C4-2B (cell line): ENCODE measurements around the gene PCBP4.

Experiments
- H3K27ac ChIP-seq: fragments of 450-650 bp; 2 replicates; pipeline ENCODE4 v1.5.1; 2017
- ZFX ChIP-seq: fragments of 450-650 bp; IDR thresholded peaks from 2 replicates; pipeline ENCODE4 v1.6.1; 2017
- TF ChIP-seq, protein P1 (sequence below): fragments of 450-650 bp; conservative IDR thresholded peaks from 2 replicates; pipeline ENCODE4 v1.5.1; 2017; ENCODE audit warnings: mild to moderate bottlenecking

Gene PCBP4

DNA sequence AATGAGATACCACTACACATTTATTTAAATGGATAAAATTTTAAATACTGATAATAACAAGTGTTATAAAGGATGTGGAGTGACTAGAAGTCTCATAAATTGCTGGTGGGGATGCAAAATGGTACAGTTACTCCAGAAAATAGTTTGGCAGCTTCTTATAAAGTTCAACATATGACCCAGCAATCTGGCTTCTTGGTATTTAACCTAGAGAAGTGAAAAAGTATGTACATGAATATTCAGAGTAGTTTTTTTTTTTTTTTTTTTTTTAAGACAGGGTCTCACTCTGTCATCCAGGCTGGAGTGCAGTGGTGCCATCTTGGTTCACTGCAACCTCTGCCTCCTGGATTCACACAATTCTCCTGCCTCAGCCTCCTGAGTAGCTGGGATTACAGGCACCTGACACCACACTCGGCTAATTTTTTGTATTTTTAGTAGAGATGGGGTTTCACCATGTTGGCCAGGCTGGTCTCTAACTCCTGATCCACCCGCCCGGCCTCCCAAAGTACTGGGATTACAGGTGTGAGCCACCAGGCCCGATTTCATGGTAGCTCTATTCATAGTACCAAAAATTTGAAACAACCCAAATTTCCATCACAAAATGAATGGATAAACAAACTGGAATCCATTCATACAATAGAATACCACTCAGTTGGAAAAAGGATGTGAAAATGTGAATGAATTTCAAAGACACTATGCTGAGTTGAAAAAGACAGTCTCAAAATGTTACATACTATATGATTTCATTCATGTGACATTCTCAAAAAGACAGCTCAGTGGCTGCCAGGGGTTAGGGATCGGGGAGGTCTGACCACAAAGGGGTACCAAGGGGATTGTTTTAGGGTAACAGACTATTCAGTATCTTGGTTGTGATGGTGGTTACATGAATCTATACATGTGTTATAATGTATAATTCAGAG is 39.9 kb downstream of the PCBP4 start:
- TF ChIP-seq, protein P1, sequence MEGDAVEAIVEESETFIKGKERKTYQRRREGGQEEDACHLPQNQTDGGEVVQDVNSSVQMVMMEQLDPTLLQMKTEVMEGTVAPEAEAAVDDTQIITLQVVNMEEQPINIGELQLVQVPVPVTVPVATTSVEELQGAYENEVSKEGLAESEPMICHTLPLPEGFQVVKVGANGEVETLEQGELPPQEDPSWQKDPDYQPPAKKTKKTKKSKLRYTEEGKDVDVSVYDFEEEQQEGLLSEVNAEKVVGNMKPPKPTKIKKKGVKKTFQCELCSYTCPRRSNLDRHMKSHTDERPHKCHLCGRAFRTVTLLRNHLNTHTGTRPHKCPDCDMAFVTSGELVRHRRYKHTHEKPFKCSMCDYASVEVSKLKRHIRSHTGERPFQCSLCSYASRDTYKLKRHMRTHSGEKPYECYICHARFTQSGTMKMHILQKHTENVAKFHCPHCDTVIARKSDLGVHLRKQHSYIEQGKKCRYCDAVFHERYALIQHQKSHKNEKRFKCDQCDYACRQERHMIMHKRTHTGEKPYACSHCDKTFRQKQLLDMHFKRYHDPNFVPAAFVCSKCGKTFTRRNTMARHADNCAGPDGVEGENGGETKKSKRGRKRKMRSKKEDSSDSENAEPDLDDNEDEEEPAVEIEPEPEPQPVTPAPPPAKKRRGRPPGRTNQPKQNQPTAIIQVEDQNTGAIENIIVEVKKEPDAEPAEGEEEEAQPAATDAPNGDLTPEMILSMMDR, result no peak
- no peak for TF ChIP-seq ZFX
- H3K27ac ChIP-seq, result no peak overlapping the region

DNA sequence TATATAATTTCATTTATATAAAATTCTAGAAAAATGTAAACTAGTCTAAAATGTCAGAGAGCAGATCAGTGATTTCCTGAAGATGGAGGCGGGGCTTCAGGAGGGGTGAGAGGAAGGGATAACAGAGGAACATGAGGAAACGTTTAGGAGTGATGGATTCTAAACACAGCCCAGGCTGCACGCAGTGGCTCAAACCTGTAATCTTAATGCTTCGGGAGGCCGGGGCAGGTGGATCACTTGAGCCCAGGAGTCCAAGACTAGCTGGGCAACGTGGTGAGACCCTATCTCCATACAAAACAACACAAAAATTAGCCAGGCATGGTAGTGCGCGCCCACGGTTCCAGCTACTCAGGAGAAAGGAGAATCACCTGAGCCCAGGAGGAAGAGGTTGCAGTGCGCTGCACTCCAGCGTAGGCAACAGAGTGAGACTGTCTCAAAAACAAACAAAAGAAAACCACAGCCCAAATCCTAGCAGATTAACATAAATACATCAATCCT is 46.1 kb downstream of the PCBP4 start:
- no peak for TF ChIP-seq ZFX
- TF ChIP-seq, protein P1, result no peak
- H3K27ac ChIP-seq, result no peak overlapping the region

DNA sequence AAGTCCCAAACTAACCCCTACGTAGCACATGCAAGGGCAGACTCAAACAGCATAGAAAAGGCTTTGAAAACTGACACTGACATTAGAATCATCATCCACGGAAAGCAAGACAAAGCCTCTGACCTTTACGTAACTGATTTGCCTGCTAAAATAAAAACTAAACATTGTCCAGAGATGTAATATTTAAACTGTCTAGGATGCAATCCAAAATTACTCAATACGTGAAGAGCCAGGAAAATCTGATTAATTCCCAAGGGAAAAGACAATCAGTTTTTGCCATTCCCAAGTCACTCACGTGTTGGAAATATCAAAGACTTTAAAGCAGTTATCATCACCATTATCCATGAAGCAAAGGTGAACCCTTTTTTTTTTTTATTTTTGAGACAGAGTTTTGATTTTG is 50.8 kb downstream of the PCBP4 start:
- H3K27ac ChIP-seq, result no peak overlapping the region
- no peak for TF ChIP-seq ZFX
- TF ChIP-seq, protein P1, result no peak

DNA sequence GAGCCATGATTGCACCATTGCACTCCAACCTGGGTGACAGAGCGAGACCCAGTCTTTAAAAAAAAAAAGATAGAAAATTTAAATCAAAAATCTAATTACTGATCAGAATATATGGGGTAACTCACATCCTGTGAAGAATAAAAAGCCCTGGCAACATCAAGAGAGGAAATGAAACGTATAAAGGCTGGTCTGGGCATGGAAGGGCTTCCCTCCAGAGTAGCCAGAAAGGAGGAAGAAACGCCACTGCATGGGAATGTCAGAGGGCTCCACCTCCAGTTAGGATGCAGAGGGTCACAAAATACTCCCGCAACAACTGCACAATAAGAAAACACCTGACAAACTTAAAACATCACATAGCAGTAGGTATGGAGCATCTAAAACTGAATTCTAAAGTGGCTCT is 59.2 kb downstream of the PCBP4 start:
- no peak overlapping the region for H3K27ac ChIP-seq
- no peak for TF ChIP-seq ZFX
- TF ChIP-seq, protein P1, result no peak
